Upper lobe of right lung (tissue), 1 donor: ENCODE measurements around the gene NOL12. TPM values are rescaled to one million over a fixed set of nuclear protein-coding genes. Genes with fewer than 3 reads are reported as not detected.

ENCODE experiments used
- ATAC-seq: fragments of 200-7000 bp; cut with Tn5 transposase; one replicate; pipeline ENCODE4 v1.9.1; 2020; ENCODE audit warnings: mild to moderate bottlenecking, moderate library complexity
- DNase-seq: peaks from one replicate; pipeline ENCODE4 v3.0.0-alpha.2; 2020
- H3K27ac ChIP-seq: fragments of 200-600 bp; one replicate; pipeline ENCODE4 v1.8.0; 2022
- H3K27me3 ChIP-seq: fragments of 200-600 bp; one replicate; pipeline ENCODE4 v1.8.0; 2022; ENCODE audit warnings: mild to moderate bottlenecking
- H3K36me3 ChIP-seq: fragments of 200-600 bp; one replicate; pipeline ENCODE4 v1.8.0; 2022
- H3K4me1 ChIP-seq: fragments of 200-600 bp; one replicate; pipeline ENCODE4 v1.8.0; 2022
- H3K4me3 ChIP-seq: fragments of 200-600 bp; one replicate; pipeline ENCODE4 v1.8.0; 2022; ENCODE audit warnings: mild to moderate bottlenecking
- H3K9me3 ChIP-seq: fragments of 200-600 bp; one replicate; pipeline ENCODE4 v1.8.0; 2022
- intact Hi-C: fragments of 100-400 bp; cut with DNase I; formaldehyde crosslinking; loops from one replicate; pipeline ENCODE4 v1.11.0; 2022
- total RNA-seq: library from RNA; stranded (reverse); fragmentation: NEBNext Ultra II Directional; extraction: Animal tissue kit (Norgen Biotek cat#: 25700); gene quantifications from one replicate; pipeline ENCODE4 v1.2.1, GENCODE V29; 2021
- TF ChIP-seq, protein P1 (sequence below): fragments of 200-600 bp; IDR thresholded peaks from one replicate; pipeline ENCODE4 v1.8.0; 2022; ENCODE audit warnings: antibody characterized with exemption
- donor health status: DM: no; HTN: yes; CAD: no; lungs with severe emphysema.

The NOL12 gene
- total RNA-seq, 1 donor from 2014 or later, result 21.6 TPM

DNA sequence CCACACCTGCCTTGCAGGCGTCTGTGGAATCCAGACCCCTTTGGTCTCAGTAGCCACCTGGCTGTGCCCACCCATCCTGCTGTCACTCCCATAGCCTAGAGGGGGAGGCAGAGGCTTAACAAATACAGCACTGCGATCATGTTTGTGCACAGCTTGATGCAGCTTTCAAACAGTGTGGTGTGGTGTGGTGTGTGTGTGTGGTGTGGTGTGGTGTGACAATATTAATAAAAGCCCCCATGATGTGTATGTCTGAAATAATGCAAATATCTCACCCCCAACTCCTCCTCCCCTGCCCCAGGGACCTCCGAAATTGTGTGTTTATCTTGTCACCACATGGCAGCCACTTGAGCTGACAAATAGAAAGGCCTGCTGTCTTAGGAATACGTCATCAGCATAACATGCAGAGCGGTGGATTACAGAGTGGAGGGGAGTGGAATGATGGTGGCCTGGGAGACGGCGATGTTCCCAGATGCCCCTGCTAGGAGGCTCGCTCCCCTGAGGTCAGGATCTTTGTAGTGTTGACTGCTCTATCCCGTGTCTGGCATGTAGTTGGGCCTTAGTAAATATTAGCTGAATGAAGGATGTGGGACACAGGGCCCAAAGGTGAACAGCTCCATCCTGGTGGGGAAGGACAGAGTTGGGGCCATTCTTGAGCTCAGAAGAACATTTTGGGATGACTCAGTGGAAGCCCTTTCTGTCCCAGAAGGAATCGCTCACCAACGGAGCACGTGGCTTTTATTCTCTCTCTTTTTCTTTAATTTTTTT lies 24.8 kb upstream of the NOL12 start:
- no peak for DNase-seq
- Histone ChIP-seq H3K4me1 (peaks cover 32% of the 10 kb centered on the region), H3K36me3 (peaks cover 9% of the 10 kb centered on the region), H3K9me3 (no peaks in the 10 kb centered on the region), H3K27ac (no peak overlapping the region), H3K4me3 (no peak overlapping the region), H3K27me3 (no peaks in the 10 kb centered on the region)
- intact Hi-C loops, result no loop called here
- no peak for ATAC-seq
- TF ChIP-seq, protein P1, sequence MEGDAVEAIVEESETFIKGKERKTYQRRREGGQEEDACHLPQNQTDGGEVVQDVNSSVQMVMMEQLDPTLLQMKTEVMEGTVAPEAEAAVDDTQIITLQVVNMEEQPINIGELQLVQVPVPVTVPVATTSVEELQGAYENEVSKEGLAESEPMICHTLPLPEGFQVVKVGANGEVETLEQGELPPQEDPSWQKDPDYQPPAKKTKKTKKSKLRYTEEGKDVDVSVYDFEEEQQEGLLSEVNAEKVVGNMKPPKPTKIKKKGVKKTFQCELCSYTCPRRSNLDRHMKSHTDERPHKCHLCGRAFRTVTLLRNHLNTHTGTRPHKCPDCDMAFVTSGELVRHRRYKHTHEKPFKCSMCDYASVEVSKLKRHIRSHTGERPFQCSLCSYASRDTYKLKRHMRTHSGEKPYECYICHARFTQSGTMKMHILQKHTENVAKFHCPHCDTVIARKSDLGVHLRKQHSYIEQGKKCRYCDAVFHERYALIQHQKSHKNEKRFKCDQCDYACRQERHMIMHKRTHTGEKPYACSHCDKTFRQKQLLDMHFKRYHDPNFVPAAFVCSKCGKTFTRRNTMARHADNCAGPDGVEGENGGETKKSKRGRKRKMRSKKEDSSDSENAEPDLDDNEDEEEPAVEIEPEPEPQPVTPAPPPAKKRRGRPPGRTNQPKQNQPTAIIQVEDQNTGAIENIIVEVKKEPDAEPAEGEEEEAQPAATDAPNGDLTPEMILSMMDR, result peak; percentile 32

DNA sequence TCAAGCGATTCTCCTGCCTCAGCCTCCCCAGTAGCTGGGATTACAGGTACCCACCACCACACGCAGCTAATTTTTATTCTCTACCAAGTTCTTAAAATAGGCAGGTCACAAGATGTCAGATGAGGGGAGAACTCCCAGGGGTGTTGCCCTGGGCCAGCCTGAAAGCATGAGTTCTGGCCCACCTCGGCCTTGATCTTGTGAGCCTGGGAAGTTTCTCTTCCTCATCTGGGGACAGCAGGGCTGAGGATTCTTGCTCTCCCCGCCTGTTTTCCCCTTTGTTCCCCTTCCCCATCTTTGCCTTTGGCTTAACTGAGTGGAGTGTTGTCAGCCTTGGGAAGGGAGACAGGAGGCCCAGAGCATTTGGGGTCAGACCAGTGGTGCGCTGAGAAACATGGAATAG lies 24.1 kb upstream of the NOL12 start:
- TF ChIP-seq, protein P1, result no peak
- Histone ChIP-seq H3K36me3 (peaks cover 15% of the 10 kb centered on the region), H3K4me1 (peaks cover 32% of the 10 kb centered on the region), H3K27ac (no peak overlapping the region), H3K9me3 (no peaks in the 10 kb centered on the region), H3K4me3 (no peak overlapping the region), H3K27me3 (no peaks in the 10 kb centered on the region)
- DNase-seq (no peak), ATAC-seq (no peak)
- intact Hi-C loops, result no loop called here

DNA sequence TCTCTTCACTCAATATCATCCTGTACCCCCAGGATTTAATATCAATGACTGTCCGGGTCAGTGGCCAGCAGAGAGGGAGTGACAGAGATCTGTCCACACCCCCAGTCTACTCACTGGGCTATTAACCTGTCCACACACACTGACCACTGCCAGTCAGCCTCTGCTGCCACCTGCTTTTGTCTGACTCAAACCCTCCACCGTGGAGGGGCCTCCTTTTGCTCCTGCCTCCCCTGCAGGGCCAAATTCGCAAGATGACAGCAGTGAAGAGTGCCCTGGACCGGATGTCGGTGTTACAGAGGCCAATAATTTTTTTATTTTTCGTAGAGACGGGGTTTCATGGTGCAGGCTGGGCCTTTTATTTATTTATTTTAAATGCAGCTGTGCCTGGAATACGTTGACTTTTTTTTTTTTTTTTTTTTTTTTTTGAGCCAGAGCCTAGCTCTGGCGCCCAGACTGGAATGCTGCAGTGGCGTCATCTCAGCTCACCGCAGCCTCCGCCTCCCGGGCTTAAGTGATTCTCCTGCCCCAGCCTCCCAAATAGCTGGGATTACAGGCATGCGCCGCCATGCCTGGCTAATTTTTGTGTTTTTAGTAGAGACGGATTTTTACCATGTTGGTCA lies 22.5 kb upstream of the NOL12 start:
- TF ChIP-seq, protein P1, result no peak
- H3K4me1 ChIP-seq, result peaks cover 26% of the 10 kb centered on the region
- no peaks in the 10 kb centered on the region for H3K9me3 ChIP-seq
- ATAC-seq (no peak), DNase-seq (no peak)
- H3K27ac ChIP-seq, result no peak overlapping the region
- H3K36me3 ChIP-seq, result peaks cover 15% of the 10 kb centered on the region
- no peaks in the 10 kb centered on the region for H3K27me3 ChIP-seq
- H3K4me3 ChIP-seq, result no peak overlapping the region
- intact Hi-C loops, result no loop called here

DNA sequence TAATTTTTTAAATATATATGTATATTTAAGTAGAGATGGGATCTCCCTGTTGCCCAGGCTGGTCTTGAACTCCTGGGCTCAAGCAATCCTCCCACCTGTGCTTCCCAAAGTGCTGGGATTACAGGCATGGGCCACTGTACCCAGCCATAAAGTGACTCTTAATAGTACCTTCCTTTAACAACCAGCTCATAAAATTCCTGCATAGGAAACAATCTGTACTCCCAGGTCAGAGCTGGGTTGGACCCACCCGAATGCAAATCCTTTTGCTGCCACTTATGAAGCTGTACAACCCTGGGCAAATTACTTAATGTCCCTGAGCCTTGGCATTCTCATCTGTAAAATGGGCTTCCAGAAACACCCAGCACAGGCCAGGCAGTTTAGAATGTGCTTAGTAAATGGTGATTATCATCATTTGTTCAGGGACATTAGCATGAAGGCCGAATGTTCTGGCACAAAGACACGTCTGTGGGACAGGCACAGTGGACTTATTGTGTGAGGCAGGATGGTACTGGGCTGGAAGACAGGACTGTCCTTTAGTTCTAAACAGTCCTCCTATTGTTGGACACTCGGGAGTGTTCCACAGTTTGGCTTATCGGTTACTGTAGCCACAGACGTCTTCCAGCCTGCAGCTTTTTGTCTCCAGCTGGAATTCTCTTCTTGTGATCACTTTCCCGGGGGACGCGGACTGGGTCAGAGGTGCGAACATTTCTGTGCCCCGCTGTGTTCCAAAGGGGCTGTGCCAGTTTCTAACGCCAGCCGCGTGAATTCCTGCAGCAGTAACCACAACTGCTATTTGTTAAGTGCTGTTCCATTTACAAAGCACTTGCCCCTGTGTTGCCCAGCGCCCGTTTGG lies 21.7 kb upstream of the NOL12 start:
- intact Hi-C loops, result no loop called here
- TF ChIP-seq, protein P1, result no peak
- DNase-seq, result no peak
- peaks cover 15% of the 10 kb centered on the region for H3K36me3 ChIP-seq
- peaks cover 23% of the 10 kb centered on the region for H3K4me1 ChIP-seq
- no peaks in the 10 kb centered on the region for H3K9me3 ChIP-seq
- no peak overlapping the region for H3K4me3 ChIP-seq
- H3K27me3 ChIP-seq, result no peaks in the 10 kb centered on the region
- ATAC-seq, result no peak
- no peak overlapping the region for H3K27ac ChIP-seq

DNA sequence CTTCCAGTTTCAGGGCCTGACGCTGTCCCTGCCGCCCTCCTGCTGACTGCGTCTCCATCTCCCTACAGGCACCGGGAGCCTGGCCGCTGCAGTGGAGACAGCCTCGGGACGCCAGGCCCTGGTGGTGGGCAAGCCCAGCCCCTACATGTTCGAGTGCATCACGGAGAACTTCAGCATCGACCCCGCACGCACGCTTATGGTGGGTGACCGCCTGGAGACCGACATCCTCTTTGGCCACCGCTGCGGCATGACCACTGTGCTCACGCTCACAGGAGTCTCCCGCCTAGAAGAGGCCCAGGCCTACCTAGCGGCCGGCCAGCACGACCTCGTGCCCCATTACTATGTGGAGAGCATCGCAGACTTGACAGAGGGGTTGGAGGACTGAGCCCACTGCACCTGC lies 20.7 kb upstream of the NOL12 start:
- DNase-seq (no peak), ATAC-seq (no peak)
- Histone ChIP-seq H3K4me3 (no peak overlapping the region), H3K27me3 (no peaks in the 10 kb centered on the region), H3K9me3 (no peaks in the 10 kb centered on the region), H3K36me3 (peaks cover 15% of the 10 kb centered on the region), H3K27ac (no peak overlapping the region), H3K4me1 (peaks cover 13% of the 10 kb centered on the region)
- TF ChIP-seq, protein P1, result no peak
- intact Hi-C loops, result no loop called here
